MM.1S (cell line): ENCODE measurements around the gene DCP1B.

Experiments used
- DNase-seq: peaks from one replicate; pipeline ENCODE4 v3.0.0-alpha.2; 2015
- H2AFZ ChIP-seq: fragments of 300-600 bp; sonication (generic); 2 replicates; pipeline ENCODE4 v1.6.0; 2016; ENCODE audit warnings: antibody characterized with exemption, low read length
- H3F3A ChIP-seq: fragments of 300-600 bp; sonication (generic); 2 replicates; pipeline ENCODE4 v1.6.1; 2016; ENCODE audit warnings: mild to moderate bottlenecking, antibody characterized with exemption, low read length, moderate library complexity, mixed read lengths; ENCODE audit not compliant: insufficient read depth
- H3K27ac ChIP-seq: fragments of 300-600 bp; sonication (generic); 2 replicates; pipeline ENCODE4 v1.5.1; 2016; ENCODE audit warnings: mild to moderate bottlenecking, low read length
- H3K27me3 ChIP-seq: fragments of 300-600 bp; sonication (generic); replicated peaks from 2 replicates; pipeline ENCODE4 v1.6.0; 2016; ENCODE audit warnings: low read length; ENCODE audit not compliant: insufficient read depth
- H3K36me3 ChIP-seq: fragments of 300-600 bp; sonication (generic); replicated peaks from 2 replicates; pipeline ENCODE4 v1.6.1; 2016; ENCODE audit warnings: mild to moderate bottlenecking, low read length, mixed read lengths; ENCODE audit not compliant: insufficient read depth
- H3K4me1 ChIP-seq: fragments of 300-600 bp; sonication (generic); 2 replicates; pipeline ENCODE4 v1.6.1; 2016; ENCODE audit warnings: low read length, mixed read lengths
- H3K4me2 ChIP-seq: fragments of 300-600 bp; sonication (generic); 2 replicates; pipeline ENCODE4 v1.6.0; 2016; ENCODE audit warnings: low read depth, low read length
- H3K4me3 ChIP-seq: fragments of 300-600 bp; sonication (generic); 2 replicates; pipeline ENCODE4 v1.5.1; 2016; ENCODE audit warnings: low read length, mixed read lengths
- H3K79me2 ChIP-seq: fragments of 300-600 bp; sonication (generic); 2 replicates; pipeline ENCODE4 v1.6.1; 2016; ENCODE audit warnings: mixed run types, low read length, mixed read lengths
- H3K9ac ChIP-seq: fragments of 300-600 bp; sonication (generic); 2 replicates; pipeline ENCODE4 v1.6.1; 2016; ENCODE audit warnings: low read length, mixed read lengths
- H3K9me2 ChIP-seq: fragments of 300-600 bp; sonication (generic); replicated peaks from 2 replicates; pipeline ENCODE4 v1.6.1; 2016; ENCODE audit warnings: mild to moderate bottlenecking, low read length, mixed read lengths; ENCODE audit not compliant: insufficient read depth
- H3K9me3 ChIP-seq: fragments of 300-600 bp; sonication (generic); replicated peaks from 2 replicates; pipeline ENCODE4 v1.6.1; 2016; ENCODE audit warnings: mild to moderate bottlenecking, low read length, mixed read lengths; ENCODE audit not compliant: insufficient read depth
- H4K20me1 ChIP-seq: fragments of 300-600 bp; sonication (generic); 2 replicates; pipeline ENCODE4 v1.6.1; 2016; ENCODE audit warnings: mild to moderate bottlenecking, low read length, moderate library complexity, mixed read lengths; ENCODE audit not compliant: insufficient read depth
- CTCF ChIP-seq: fragments of 300-600 bp; sonication (generic); IDR thresholded peaks from 2 replicates; pipeline ENCODE4 v1.5.1; 2016; ENCODE audit warnings: antibody characterized with exemption, low read length, mixed read lengths
- EZH2 ChIP-seq: fragments of 300-600 bp; sonication (generic); optimal IDR thresholded peaks from 2 replicates; pipeline ENCODE3; 2017; ENCODE audit warnings: low read depth, mild to moderate bottlenecking, antibody characterized with exemption, low read length, mixed read lengths
- EZH2phosphoT487 ChIP-seq: fragments of 300-600 bp; sonication (generic); IDR thresholded peaks from 2 replicates; pipeline ENCODE4 v1.6.1; 2018; ENCODE audit warnings: antibody characterized with exemption, low read length

Gene DCP1B

GRCh38 chr12:1896964-1897363, 107.3 kb downstream of the DCP1B start:
- no peak overlapping the region for H3K4me3 ChIP-seq
- TF ChIP-seq EZH2phosphoT487 (no peak), EZH2 (no peak), CTCF (no peak)
- H2AFZ ChIP-seq: no peak overlapping the region
- H3K27me3 ChIP-seq: no peaks in the 10 kb centered on the region
- no peak for DNase-seq
- H3K36me3 ChIP-seq: no peaks in the 10 kb centered on the region
- H3F3A ChIP-seq: no peaks in the 10 kb centered on the region
- no peak overlapping the region for H3K9ac ChIP-seq
- no peak overlapping the region for H3K27ac ChIP-seq
- no peaks in the 10 kb centered on the region for H3K4me1 ChIP-seq
- H3K4me2 ChIP-seq: no peak overlapping the region
- H4K20me1 ChIP-seq: no peaks in the 10 kb centered on the region
- H3K9me3 ChIP-seq: no peaks in the 10 kb centered on the region
- H3K79me2 ChIP-seq: no peaks in the 10 kb centered on the region
- H3K9me2 ChIP-seq: no peaks in the 10 kb centered on the region
